BJ (cell line): Measurements from ENCODE around the gene FOXC2. TPM values are rescaled to one million over a fixed set of nuclear protein-coding genes. Genes with fewer than 3 reads are reported as not detected.

ENCODE experiments used
- CTCF ChIA-PET: fragments of 350-600 bp; formaldehyde crosslinking; extraction: SDS; loops from one replicate; lab custom pipeline; 2021; ENCODE audit warnings: antibody characterized with exemption, inconsistent platforms; lab: Yijun Ruan, JAX
- POLR2A ChIA-PET: fragments of 300-600 bp; sonication (Branson Sonifier 250); formaldehyde crosslinking; extraction: SDS; loops from one replicate; lab custom pipeline; 2021; ENCODE audit warnings: antibody characterized with exemption; lab: Charles Lee
- DNase-seq: peaks from one replicate; pipeline ENCODE4 v3.0.0-alpha.2; 2011; ENCODE audit warnings: low read depth
- H3K27me3 ChIP-seq: 2 replicates; pipeline ENCODE4 v1.6.0; 2011; ENCODE audit warnings: low read length; ENCODE audit not compliant: control insufficient read depth, insufficient read depth
- H3K36me3 ChIP-seq: 2 replicates; pipeline ENCODE4 v1.5.1; 2011; ENCODE audit warnings: low read length; ENCODE audit not compliant: control insufficient read depth, insufficient read depth
- H3K4me3 ChIP-seq: 2 replicates; pipeline ENCODE4 v1.5.1; 2011; ENCODE audit warnings: low read depth, mild to moderate bottlenecking, control low read depth, low read length
- polyA plus RNA-seq: library from polyadenylated mRNA; depleted of rRNA; stranded (reverse); fragments of >200 nt; gene quantifications from 2 replicates; pipeline ENCODE4 v1.2.3, GENCODE V29; 2011
- TF ChIP-seq, protein P1 (sequence below): IDR thresholded peaks from 2 replicates; pipeline ENCODE4 v1.5.1; 2011; ENCODE audit warnings: low read depth, mild to moderate bottlenecking, control low read depth, inconsistent platforms, low read length, moderate library complexity; ENCODE audit not compliant: insufficient read depth

FOXC2 gene
- polyA plus RNA-seq, 1 experiment = 0.63 TPM

DNA sequence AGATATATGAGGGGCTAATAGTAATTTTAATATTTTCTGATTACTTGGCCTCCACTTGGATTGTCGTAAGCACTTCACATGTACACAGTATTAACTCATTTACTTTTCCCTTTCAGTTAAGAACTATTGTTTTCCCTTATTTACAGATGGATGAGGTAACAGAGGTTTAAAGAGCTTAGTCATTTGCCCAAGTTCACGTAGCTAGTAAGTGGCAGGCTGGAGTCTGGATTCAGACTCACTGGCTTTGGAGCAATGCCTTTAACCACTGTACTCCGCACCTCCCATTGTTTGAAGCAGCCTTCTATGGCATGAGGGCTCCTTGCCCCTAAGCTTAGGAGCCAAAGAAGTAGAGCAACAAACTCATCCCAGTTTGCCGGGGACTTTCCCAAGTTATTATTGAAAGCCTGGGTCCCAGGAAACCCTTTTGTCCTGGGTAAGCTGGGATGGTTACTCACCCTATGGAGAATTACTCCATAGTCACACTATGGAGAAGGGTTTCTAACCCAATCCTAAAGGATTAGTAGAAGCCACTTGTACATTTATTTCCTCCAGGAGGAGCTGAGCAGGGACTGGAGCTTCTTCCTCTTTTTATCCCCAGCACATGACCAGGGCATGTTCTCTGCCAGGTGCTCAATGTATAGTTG lies 24.0 kb downstream of the FOXC2 start:
- DNase-seq = peak; percentile 65
- ChIA-PET CTCF (interaction anchor here (0.6 to 1.0 kb wide), 4 partner anchors 12 to 487 kb away, joined by 3 to 4 read pairs (median 3); partner anchors contain the start of gene FOXL1), POLR2A (no interaction called here)
- Histone ChIP-seq H3K4me3 (no peak overlapping the region), H3K27me3 (no peaks in the 10 kb centered on the region), H3K36me3 (no peaks in the 10 kb centered on the region)
- TF ChIP-seq, protein P1, sequence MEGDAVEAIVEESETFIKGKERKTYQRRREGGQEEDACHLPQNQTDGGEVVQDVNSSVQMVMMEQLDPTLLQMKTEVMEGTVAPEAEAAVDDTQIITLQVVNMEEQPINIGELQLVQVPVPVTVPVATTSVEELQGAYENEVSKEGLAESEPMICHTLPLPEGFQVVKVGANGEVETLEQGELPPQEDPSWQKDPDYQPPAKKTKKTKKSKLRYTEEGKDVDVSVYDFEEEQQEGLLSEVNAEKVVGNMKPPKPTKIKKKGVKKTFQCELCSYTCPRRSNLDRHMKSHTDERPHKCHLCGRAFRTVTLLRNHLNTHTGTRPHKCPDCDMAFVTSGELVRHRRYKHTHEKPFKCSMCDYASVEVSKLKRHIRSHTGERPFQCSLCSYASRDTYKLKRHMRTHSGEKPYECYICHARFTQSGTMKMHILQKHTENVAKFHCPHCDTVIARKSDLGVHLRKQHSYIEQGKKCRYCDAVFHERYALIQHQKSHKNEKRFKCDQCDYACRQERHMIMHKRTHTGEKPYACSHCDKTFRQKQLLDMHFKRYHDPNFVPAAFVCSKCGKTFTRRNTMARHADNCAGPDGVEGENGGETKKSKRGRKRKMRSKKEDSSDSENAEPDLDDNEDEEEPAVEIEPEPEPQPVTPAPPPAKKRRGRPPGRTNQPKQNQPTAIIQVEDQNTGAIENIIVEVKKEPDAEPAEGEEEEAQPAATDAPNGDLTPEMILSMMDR = no peak

- no peak for DNase-seq
- CTCF ChIA-PET = interaction anchor here (0.8 to 1.0 kb wide), 2 partner anchors 12 to 24 kb away, joined by 3 read pairs; partner anchors contain the start of gene FOXL1
- TF ChIP-seq, protein P1 = no peak
Measured at GRCh38 chr16:86591270-86591669, 24.6 kb downstream of the FOXC2 start.

DNA sequence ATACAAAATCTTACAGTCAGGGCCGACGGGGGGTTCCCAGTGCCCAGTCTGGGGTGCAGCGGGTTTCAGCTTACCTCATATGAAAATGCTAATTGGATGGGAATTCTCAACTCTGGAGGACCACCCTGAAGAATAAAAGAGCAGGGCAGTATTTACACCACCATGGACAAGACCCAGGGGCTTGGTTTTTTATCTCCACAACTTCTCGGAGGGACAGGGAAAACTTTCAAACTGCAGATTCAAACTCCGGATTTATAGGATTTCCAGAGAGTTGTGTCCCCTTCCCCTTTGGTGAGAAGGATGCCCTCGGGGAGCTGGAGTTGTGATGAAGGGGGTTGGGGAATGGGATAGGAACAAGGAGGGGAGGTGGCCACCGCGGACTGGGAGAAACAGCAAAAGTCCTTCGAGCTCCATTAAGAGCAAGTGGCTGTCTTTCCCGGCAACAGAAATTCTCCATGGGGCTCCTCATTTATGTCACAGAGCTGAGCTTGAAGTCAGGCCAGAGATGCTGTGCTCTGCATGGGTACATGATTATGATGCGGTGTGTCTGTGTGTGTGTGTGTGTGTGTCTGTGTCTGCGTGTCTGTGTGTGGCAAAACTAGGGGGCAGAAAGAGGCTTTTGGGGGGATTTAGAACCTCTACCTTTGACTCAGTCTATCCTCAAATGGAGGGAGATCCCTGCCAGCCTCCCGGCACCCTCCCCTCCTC lies 27.4 kb downstream of the FOXC2 start:
- DNase-seq = no peak
- ChIA-PET CTCF (interaction anchor here (0.9 kb wide), 1 partner anchor 19 kb away, joined by 3 read pairs; no protein-coding TSS in a partner anchor), POLR2A (interaction anchor here (1.0 kb wide), 1 partner anchor 15 kb away, joined by 4 read pairs; no protein-coding TSS in a partner anchor)
- H3K36me3 ChIP-seq = no peaks in the 10 kb centered on the region
- H3K27me3 ChIP-seq = no peaks in the 10 kb centered on the region
- TF ChIP-seq, protein P1 = no peak
- no peak overlapping the region for H3K4me3 ChIP-seq

More at GRCh38 chr16:86591270-86591669, 24.6 kb downstream of the FOXC2 start:
- Histone ChIP-seq H3K4me3 (no peak overlapping the region), H3K36me3 (no peaks in the 10 kb centered on the region), H3K27me3 (no peaks in the 10 kb centered on the region)
- POLR2A ChIA-PET = no interaction called here

GRCh38 chr16:86594721-86595120 lies 28.1 kb downstream of the FOXC2 start:
- CTCF ChIA-PET = interaction anchor here (0.9 kb wide), 1 partner anchor 19 kb away, joined by 3 read pairs; no protein-coding TSS in a partner anchor
- TF ChIP-seq, protein P1 = no peak
- H3K36me3 ChIP-seq = no peaks in the 10 kb centered on the region
- POLR2A ChIA-PET = interaction anchor here (0.5 kb wide), 1 partner anchor 18 kb away, joined by 23 read pairs; no protein-coding TSS in a partner anchor
- no peaks in the 10 kb centered on the region for H3K27me3 ChIP-seq
- no peak for DNase-seq
- no peak overlapping the region for H3K4me3 ChIP-seq
